ENCODE results near the gene RELL2. TPM values are rescaled to one million over a fixed set of nuclear protein-coding genes. Genes with fewer than 3 reads are reported as not detected.

RELL2 gene
- total and polyA plus RNA-seq, 2 experiments from 2014 or later, result 16.9 to 17.3 TPM

GRCh38 chr5:141637767-141638419, 1.1 kb downstream of the RELL2 start:
- Histone ChIP-seq H3K4me2 (peak overlapping the region; percentile 99), H3K4me1 (ENCODE audit: insufficient read depth) (peaks cover 19% of the 10 kb centered on the region), H4K20me1 (ENCODE audit: insufficient read depth, poor library complexity, severe bottlenecking) (peaks cover 10% of the 10 kb centered on the region), H3K36me3 (replicated peaks; ENCODE audit: insufficient read depth, low read depth) (no peaks in the 10 kb centered on the region), H3K79me2 (peaks cover 37% of the 10 kb centered on the region), H3K27me3 (no peaks in the 10 kb centered on the region), H3K27ac (peak overlapping the region; percentile 78), H3K9me3 (ENCODE audit: low read depth) (no peaks in the 10 kb centered on the region), H3K4me3 (peak overlapping the region; percentile 54), H2AFZ (peak overlapping the region; percentile 94), H3K9me2 (replicated peaks; ENCODE audit: insufficient read depth) (no peaks in the 10 kb centered on the region)
- TF ChIP-seq CTCF (IDR thresholded peaks at IDR 0.05; ENCODE audit: poor library complexity) (peak; percentile 34), EZH2phosphoT487 (IDR thresholded peaks at IDR 0.05; ENCODE audit: low read depth, severe bottlenecking, unreplicated experiment) (no peak)
- DNase-seq (ENCODE audit: low spot score), result peak; percentile 82
- 9% methylated on average over 34 of the region's 40 CpGs for WGBS (ENCODE audit: low lambda C conversion rate, missing lambda C conversion rate)

- Histone ChIP-seq H3K27me3 (no peaks in the 10 kb centered on the region), H3K79me2 (peaks cover 28% of the 10 kb centered on the region), H4K20me1 (ENCODE audit: insufficient read depth, poor library complexity, severe bottlenecking) (peaks cover 10% of the 10 kb centered on the region), H3K9me2 (replicated peaks; ENCODE audit: insufficient read depth) (no peaks in the 10 kb centered on the region), H3K4me3 (no peak overlapping the region), H2AFZ (no peak overlapping the region), H3K27ac (no peak overlapping the region), H3K4me2 (peak overlapping the region; percentile 99), H3K36me3 (replicated peaks; ENCODE audit: insufficient read depth, low read depth) (no peaks in the 10 kb centered on the region), H3K4me1 (ENCODE audit: insufficient read depth) (peaks cover 19% of the 10 kb centered on the region), H3K9me3 (ENCODE audit: low read depth) (no peaks in the 10 kb centered on the region)
- 97% methylated on average over 2 of the region's 2 CpGs for WGBS (ENCODE audit: low lambda C conversion rate, missing lambda C conversion rate)
- DNase-seq (ENCODE audit: low spot score), result no peak
- TF ChIP-seq CTCF (IDR thresholded peaks at IDR 0.05; ENCODE audit: poor library complexity) (no peak), EZH2phosphoT487 (IDR thresholded peaks at IDR 0.05; ENCODE audit: low read depth, severe bottlenecking, unreplicated experiment) (no peak), EZH2 (IDR thresholded peaks at IDR 0.05; ENCODE audit: borderline replicate concordance) (no peak)
These were observed 2.0 kb downstream of the RELL2 start for GRCh38 chr5:141638771-141639170.

- H3K27me3 ChIP-seq, result no peaks in the 10 kb centered on the region
- H3K9me3 ChIP-seq (ENCODE audit: low read depth), result no peaks in the 10 kb centered on the region
- peaks cover 10% of the 10 kb centered on the region for H4K20me1 ChIP-seq (ENCODE audit: insufficient read depth, poor library complexity, severe bottlenecking)
- DNase-seq (ENCODE audit: low spot score), result no peak
- no peak overlapping the region for H3K4me2 ChIP-seq
- H3K79me2 ChIP-seq, result peaks cover 21% of the 10 kb centered on the region
- H2AFZ ChIP-seq, result no peak overlapping the region
- H3K4me3 ChIP-seq, result no peak overlapping the region
- no peaks in the 10 kb centered on the region for H3K36me3 ChIP-seq (replicated peaks; ENCODE audit: insufficient read depth, low read depth)
- H3K9me2 ChIP-seq (replicated peaks; ENCODE audit: insufficient read depth), result no peaks in the 10 kb centered on the region
- no peak overlapping the region for H3K27ac ChIP-seq
- H3K4me1 ChIP-seq (ENCODE audit: insufficient read depth), result peaks cover 19% of the 10 kb centered on the region
- TF ChIP-seq EZH2phosphoT487 (IDR thresholded peaks at IDR 0.05; ENCODE audit: low read depth, severe bottlenecking, unreplicated experiment) (no peak), EZH2 (IDR thresholded peaks at IDR 0.05; ENCODE audit: borderline replicate concordance) (no peak), CTCF (IDR thresholded peaks at IDR 0.05; ENCODE audit: poor library complexity) (no peak)
- 93% methylated on average over 12 of the region's 12 CpGs for WGBS (ENCODE audit: low lambda C conversion rate, missing lambda C conversion rate)
These were observed 2.7 kb downstream of the RELL2 start for GRCh38 chr5:141639357-141640050.

Data from hepatocyte (in vitro differentiated cells).